ENCODE results near the gene PPP4R2.
"Not testable (repeated sequence)": the region's sequence is repeated elsewhere in the genome, so short reads cannot be mapped to it uniquely, and the experiment has no call there.

The PPP4R2 gene

DNA sequence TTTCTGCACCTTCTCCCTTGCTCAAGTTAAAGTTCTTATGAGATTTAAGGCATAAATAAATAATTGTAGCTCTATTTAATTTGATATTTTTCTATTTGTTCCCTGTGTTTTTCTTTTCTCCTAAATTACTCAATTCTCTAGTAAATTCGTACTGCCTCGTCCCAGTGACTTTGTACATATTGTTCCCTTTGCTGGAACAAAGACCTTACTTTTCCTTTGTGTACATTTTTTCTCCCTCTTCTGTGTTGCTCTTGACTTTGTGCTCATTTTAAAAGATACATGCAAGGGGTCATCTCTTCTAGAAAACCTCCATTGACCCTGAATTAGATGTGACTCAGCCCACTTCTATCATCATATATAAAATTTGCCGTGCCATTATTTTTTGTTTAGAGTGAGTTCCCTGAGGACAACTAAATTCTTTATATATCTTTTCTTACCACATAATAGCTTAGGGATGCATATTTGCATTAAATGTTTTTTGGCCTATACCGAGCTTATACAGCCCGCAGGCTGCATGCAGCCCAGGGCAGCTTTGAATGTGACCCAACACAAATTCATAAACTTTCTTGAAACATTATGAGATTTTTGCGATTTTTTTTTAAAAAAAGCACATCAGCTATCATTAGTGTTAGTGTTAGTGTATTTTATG is 29.6 kb downstream of the PPP4R2 start:
- DNase-seq: no peak

DNA sequence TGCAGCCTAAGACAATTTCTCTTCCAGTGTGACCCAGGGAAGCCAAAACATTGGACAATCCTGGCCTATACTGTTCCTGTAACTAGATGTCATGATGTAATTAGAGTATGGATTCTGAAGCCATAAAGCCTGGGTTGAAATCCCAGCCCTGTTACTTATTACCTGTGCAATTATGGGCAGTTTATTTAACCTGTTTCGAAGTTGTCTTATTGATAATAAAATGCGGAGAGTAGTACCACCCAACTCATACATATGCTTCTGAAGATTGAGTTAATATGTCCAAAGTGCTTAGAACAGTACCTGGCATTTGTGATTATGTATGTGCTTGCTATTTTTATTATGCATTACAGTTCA is 30.1 kb downstream of the PPP4R2 start:
- DNase-seq: no peak

DNA sequence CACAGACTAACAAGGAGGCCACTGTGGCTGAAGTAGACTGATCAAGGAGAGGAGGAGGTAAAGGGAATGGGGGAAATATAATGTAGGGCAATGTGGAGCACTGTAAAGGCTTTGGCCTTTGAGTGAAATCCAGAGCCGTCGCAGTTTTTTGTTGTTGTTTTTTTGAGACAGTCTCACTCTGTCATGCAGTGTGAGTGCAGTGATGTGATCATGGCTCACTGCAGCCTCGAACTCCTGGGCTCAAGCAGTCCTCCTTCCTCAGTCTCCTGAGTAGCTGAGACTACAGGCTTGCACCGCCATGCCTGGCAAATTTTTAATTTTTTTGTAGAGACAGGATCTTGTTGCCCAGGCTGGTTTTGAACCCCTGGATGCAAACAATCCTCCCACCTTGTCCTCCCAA is 32.2 kb downstream of the PPP4R2 start:
- DNase-seq: no peak

DNA sequence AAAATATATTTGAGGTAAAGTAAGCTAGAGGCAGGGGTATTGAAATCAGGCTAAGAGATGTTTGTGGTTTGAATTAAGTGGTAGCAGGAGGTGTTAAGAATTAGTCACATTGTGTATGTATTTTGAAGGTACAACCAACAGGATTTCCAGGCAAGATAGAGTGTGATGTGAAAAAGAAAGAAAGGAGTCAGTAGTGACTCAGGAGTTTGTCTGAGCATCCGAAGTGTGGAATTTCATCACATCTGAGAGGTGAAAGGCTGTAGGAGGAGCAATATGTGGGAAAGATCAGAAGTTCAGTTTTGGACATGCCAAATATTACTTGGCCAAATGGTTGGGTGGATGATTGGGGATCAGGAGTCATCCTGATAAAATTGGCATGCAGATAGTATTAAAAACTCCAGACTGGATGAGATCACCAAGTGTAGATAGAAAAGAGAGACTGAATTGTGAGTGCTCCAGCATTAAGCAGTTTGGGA is 32.7 kb downstream of the PPP4R2 start:
- DNase-seq: peak in 2 of 5 experiments; percentile 19 to 83

DNA sequence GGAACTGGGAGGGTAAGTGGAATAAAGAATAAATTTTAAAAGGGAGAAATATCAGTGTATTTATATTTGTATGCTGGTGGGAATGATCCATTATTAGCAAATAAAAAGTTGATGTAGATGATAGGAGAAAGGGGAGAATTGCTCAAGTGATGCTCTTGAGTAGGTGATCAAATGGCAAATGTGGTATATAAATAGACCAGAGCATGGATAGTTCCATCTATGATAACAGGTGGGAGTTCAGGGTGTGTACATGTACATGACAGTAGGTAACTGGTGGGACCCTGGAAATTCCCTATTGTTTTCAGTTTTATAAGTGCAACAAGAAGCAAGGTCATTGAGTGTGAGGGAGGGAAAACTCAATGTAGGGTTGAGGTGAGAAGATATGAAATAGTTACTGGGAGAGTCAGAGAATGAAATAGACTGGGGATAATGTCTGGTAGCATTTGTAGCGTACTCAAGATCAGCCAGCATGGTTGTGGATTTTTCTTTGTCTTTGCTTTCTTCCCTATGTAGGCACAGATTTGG is 33.5 kb downstream of the PPP4R2 start:
- no peak for DNase-seq

DNA sequence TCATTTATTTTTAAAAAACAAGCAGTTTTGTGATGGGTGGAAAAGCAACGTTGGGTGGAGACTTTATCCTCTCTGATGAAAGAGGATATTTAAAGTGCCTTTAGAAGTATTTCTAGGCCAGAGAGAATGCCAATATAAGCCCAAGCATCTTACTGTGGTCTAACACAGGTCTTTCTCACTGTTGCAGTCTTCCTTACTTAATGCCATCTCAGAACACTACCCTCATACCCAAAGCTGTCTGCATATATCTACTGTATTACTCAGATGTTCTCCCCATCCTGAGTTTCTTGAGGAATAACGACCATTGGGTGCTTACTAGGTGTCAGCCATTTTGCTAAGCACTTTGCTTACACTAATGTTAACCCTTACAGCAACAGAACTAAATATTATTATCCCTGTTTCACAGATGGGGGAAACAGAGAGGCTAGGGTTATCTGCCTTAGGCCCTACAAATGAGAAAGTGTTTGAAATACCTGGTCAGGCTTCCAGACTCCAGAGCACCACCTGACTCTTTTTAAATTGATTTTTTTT is 35.0 kb downstream of the PPP4R2 start:
- no peak for DNase-seq

DNA sequence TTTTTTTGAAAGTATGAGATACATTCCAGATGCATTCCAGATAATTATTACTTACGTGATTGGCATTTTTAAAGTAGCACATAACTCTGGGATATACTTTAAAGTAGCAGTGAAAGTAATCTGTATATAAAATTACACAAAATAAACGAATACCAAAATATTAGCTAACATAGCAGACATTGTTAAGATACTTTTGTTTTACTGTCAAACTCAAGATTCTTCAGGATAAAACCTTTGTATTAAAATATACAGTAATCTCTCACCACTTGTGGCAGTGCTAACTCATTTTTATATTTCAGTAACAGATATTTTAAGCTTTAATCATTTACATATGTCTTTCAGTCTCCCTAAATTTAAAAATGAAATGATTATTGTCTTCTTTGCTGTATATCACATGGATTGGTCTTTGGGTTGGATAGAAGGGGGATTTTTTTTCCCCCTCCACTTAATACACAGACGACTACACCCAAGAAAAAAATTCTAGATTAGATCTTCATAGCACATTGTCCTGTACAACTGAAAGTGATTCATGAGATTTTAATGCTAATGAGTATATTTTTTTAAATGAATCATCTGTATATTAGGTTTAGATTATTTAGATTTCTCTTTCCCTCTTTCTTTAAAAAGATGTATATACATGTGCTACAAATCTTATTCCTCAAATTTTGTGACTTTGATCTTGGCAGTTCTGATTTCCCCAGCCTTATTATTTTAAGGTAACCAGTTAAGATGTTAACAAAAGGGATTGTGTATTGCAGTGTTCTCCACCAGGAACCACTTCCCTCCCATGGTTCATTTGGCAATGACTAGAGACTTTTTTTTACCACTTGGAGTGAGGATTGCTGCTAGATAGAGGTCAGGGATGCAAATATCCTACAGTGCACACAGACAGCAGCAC is 40.3 kb downstream of the PPP4R2 start:
- DNase-seq: peak in 1 of 5 experiments; percentile 6

DNA sequence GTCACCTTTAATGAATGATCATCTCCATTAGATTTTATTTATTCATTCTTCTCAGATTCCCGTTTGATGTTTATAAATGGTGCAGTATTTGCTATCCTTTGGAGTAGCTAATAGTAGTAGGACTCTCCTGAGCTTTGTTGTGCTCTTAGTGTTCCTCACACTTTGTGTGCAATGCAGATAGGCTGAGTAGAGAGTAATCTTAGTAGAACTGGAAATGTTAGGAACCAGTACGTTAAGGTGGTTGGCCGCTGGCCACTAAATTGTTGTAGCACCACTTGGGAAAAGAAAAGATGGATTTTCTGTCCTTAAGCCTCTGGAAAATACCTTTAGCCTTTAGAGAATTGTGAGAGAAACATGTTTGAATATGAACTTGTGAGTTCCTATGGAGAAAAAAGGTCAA is 44.9 kb downstream of the PPP4R2 start:
- no peak for DNase-seq

DNA sequence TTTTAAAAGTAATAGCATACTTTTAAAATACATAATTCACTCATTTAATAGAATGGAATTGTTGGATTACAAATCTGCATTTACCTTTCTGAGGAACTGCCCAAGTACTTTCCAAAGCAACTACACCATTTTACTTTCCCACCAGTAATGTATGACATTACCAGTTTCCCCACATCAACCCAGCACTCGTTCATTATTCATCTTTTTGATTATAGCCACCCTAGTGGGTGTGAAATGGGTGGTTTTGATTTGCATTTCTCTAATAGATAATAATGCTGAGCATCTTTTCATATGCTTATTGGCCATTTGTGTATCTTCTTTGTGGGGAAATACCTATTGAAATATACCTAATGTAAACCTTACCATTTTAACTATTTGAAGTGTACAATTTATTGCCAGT is 46.8 kb downstream of the PPP4R2 start:
- DNase-seq: no peak

DNA sequence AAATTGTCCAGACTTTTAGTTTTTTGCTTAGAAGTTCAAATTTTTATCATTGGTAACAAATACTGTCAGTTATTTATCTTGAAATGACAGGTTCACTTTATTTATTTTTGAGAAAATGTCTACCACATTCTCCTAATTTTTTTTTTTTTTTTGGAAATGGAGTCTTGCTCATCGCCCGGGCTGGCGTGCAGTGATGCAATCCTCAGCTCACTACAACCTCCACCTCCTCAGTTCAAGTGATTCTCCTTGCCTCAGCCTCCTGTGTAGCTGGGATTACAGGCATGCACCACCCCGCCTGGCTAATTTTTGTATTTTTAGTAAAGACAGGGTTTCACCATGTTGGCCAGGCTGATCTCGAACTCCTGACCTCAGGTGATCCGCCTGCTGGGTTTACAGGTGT is 48.8 kb downstream of the PPP4R2 start:
- DNase-seq: no peak

DNA sequence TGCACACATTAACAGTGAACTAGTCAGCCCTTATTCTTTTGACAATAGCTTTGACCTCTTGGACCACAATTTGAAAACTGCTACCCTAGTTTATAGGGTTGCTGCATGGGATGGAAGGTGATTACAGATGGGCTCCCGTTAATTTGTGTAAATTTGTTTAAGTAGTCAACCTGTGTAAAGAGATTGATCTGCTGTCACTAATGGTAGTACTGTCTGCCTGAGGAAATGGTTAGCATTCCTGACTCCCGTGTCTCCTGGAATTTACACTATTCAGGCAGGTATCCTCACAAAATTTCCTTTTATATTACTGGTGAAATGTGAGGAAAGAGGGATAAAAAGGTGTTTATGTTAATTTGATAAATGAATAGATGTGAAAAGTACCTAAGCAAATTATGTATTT is 49.6 kb downstream of the PPP4R2 start:
- DNase-seq: no peak

DNA sequence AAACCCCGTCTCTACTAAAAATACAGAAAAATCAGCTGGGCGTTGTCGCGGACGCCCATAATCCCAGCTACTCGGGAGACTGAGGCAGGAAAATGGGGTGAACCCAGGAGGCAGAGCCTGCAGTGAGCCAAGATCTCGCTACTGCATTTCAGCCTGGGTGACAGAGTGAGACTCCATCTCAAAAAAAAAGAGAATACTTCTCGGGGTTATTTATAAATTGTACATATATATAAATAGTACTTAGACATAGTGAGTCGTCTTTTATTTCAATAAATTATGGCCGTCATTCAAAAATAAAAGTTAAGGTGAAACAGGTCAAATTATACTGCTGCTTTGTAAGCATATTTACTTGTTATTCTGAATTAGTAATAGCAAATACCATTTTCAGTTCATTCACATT is 52.7 kb downstream of the PPP4R2 start:
- DNase-seq: no peak

DNA sequence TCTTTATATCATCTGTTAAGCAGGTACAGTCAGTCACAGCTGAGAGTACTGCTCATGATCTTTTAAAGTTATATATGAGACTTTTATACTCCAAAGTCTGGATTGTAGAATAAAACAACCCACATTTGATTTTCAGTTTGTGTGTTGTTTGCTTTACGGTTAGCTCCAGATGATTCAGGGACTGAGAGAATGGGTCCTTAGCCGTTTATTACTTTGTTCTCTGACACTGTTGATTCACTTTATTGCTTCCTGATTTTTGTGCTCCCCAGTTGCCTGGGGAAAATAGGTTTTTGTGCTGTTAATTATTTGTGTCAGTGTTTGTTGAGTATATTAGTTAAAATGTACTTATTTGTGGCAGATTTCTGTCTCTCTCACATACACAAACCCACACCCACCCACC is 56.2 kb downstream of the PPP4R2 start:
- DNase-seq: no peak

DNA sequence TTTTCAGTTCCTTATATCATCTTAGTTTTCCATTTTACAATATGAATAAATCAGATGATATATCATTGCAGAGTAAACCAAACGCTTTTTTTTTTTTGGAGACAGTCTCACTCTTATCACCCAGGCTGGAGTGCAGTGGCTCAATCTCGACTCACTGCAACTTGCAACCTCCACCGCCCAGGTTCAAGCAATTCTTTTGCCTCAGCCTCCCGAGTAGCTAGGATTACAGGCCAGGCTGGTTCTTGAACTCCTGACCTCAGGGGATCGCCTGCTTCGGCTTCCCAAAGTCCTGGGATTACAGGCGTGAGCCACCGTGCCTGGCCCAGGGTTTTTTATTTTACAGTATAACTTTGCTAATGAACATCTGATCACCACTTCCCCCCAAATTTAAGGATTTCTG is 59.0 kb downstream of the PPP4R2 start:
- DNase-seq: no peak

DNA sequence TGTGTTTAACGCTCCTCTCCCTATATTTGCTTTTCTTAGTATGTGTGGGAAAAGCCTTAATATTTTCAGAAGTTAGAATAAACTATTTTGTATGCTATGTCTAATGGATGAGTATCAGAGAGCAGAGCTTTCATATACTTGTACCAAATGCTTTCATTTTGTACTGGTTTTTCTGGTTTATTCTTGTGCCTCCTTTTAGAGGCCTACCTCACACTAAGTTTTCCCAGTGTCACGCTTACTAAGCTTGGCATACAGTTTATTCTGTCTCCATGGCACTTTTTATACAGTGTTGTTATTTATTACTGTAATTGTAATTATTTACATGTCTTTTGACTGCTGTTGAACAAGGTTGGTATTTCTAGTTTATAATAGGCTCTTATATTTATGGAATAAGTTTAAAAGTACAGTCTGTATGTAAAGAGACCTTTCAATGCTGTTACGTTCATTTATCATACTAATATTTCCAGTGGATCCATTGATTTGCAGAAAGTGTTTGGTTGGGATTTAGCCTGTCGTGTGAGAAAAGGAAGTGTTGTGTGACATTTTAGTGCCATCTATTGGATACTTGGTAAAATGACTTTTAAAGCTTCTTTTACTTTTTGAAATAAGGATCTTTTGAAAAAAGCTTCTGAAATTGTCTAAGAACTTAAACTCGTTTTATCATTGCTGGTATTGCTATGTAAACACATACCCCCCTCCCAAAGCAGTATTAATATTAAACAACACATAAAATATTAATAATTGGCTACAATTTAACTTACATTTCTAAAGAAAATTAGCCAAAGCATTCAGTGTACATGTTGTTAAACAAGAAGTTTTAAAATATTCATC is 59.6 kb downstream of the PPP4R2 start:
- peak in 2 of 5 experiments; percentile 12 to 51 for DNase-seq

DNA sequence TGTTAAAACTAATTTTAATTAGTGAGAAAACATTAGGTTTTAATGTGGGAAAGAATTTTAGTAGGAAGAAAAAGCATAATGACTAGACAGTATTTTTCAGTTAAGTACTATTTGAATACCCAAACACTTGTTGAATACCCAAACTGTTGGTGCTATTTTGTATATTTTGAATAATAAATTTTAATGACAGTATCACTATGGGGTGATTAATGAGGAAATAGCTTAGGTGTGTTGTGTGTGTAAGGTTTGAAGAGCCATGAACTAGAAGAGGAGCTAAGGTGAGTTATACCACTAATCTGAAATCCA is 60.2 kb downstream of the PPP4R2 start:
- no peak for DNase-seq

DNA sequence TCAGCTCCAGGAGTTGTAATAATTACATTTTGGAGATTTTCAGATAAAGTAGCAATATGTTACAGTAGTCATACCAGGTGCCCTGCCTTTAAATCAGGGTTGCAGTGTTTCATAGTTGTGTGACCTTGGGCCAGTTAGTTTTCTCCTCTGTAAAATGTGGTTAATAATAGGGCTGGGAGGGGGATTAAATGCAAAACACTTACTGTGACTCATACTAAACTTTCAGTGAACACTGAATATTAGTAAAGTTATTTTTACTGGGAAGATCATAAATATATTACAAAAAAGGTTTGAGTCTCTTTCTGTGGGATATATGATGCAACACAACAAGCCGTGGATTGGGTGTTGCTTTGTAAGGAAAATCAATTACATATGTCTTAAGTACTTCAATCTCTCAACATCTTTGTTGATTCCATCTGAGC is 63.7 kb downstream of the PPP4R2 start:
- DNase-seq: no peak

DNA sequence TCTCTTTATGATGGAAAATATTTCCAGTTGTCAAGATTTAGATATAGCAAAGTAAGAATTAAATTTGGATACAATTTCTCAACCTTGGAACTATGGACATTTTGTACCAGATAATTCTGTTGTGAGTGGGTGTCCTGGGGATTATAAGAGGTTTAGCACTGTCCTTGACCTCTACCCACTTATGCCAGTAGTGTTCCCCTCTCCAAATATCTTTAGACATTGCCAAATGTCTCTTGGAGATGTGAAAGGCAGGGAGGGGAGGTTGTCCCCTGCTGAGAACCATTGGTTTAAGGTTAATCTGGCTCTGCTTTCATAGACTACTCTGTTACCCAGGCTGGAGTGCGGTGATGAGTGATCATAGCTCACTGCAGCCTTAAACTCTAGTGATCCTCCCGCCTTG is 64.8 kb downstream of the PPP4R2 start, which contains the start of gene EBLN2:
TSS of gene EBLN2 (plus strand) at position 244 of the 400 bp plus-strand sequence. CDS start 423 bp downstream, outside the sequence.
- no peak for DNase-seq

DNA sequence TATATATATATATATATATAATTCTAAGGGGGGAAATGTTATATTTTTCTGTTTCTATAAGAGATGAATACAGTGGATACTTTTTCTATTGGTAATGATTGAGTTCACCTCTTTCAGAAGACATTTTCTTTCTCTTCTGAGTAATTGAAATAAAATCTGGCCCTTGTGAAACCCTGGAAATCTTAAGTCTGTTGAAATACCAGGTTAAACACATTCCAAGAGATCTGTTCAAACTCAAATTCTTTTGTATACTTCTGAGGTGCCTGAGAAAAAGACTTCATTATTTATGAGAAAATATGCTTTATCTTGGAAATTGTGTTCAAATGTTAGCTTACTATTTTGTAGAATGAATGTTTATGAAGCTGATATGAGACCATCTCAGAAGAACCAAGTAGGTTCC is 69.6 kb downstream of the PPP4R2 start:
- not testable (repeated sequence) for DNase-seq

DNA sequence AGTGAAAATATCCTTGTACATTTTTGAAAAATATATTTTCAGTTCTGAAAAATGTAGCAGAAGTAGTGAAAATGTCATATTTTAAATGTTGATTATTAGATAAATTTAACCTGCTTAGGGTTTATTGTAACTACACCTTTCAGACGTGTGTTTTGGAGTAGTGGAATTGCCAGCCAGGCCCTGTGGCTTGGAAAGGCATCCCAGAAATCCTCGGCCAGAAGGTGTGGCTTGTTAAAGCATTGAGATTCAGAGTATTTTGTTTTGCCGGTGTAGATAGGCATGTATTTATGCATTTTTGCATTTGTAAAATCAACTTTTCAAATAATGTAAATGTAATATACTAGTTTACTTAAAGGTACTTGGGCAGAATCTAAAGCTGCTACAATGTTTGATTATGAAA is 71.8 kb downstream of the PPP4R2 start:
- DNase-seq: no peak

DNA sequence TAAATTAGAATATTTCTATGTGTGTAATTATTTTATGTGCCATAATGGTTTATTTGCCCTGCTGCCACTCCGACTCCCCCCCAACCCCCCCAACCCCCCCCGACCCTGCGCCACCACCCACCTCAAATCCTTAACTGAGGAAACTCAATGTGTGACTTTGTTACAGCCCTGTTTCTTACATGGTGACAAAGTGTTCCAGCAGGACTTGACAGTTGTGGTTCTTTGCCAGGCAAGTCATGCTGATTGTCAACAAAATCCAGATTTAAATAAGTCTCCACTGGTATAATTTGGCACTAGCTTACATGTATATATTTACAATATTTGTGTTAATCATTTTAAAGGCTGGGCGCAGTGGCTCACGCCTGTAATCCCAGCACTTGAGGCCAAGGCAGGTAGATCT is 72.6 kb downstream of the PPP4R2 start:
- DNase-seq: no peak

DNA sequence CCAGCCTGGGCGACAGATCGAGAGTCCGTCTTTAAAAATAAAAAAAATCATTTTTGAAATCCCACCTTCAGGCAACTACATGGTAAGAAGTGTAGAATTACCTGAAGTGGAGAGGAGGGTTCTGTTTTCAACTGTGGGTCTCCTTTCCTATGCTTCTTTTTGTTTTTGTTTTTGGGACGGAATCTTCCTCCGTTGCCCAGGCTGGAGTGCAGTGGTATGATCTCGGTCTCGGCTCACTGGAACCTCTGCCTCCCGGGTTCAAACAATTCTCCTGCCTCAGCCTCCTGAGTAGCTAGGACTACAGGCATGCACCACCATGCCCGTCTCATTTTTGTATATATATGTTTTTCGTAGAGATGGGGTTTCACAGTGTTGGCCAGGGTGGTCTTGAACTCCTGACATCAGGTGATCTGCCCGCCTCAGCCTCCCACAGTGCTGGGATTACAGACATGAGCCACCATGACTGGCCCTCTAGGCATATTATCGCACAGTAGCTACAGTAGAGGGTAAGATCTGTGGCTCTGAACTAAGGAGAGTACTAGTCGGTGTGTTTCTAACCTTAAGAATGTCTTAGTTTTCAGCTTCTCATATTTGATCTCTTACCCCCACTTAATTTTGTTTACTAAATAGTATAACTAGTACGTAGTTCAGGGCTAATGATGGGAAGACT is 73.3 kb downstream of the PPP4R2 start:
- no peak for DNase-seq
